ENCODE data around the gene GLO1. TPM values are rescaled to one million over a fixed set of nuclear protein-coding genes. Genes with fewer than 3 reads are reported as not detected.

The GLO1 gene
- polyA plus RNA-seq, 1 donor (not counting 4 experiments of a cell fraction or from before 2014, with no cell fraction given), result 301 TPM

GRCh38 chr6:38725414-38726183, 22.7 kb upstream of the GLO1 start:
- Histone ChIP-seq H3K4me1 (ENCODE audit: control insufficient read depth, extremely low read depth, insufficient read depth, low read length) (no peaks in the 10 kb centered on the region), H3K36me3 (ENCODE audit: control insufficient read depth in 2 of 2, extremely low read depth in 1 of 2, insufficient read depth in 2 of 2, low read length in 2 of 2) (no peaks in the 10 kb centered on the region), H2AFZ (ENCODE audit: control insufficient read depth, low read length) (no peak overlapping the region), H3K4me3 (ENCODE audit: control insufficient read depth in 2 of 3, extremely low read depth in 1 of 3, insufficient read depth in 2 of 3, low read depth in 1 of 3, low read length in 3 of 3) (no peak overlapping the region), H3K4me2 (ENCODE audit: control insufficient read depth, extremely low read depth, insufficient read depth, low read depth, low read length) (no peak overlapping the region), H3K9ac (ENCODE audit: control insufficient read depth, extremely low read depth, insufficient read depth, low read length) (no peak overlapping the region), H3K79me2 (ENCODE audit: control insufficient read depth, insufficient read depth, low read length) (no peaks in the 10 kb centered on the region), H3K9me3 (ENCODE audit: control insufficient read depth, low read depth, low read length) (no peaks in the 10 kb centered on the region), H4K20me1 (ENCODE audit: control insufficient read depth, extremely low read depth, insufficient read depth, low read length) (no peaks in the 10 kb centered on the region), H3K9me1 (ENCODE audit: control insufficient read depth, extremely low read depth, insufficient read depth, low read length) (no peaks in the 10 kb centered on the region), H3K27ac (ENCODE audit: control insufficient read depth, insufficient read depth, low read length) (no peak overlapping the region), H3K27me3 (ENCODE audit: control insufficient read depth, extremely low read depth, insufficient read depth, low read length) (no peaks in the 10 kb centered on the region)
- no peak for TF ChIP-seq CTCF (optimal IDR thresholded peaks at IDR 0.05 in 1 of 3, IDR thresholded peaks at IDR 0.05 in 1 of 3, conservative IDR thresholded peaks at IDR 0.05 in 1 of 3; ENCODE audit: extremely low read depth in 1 of 3, insufficient read depth in 2 of 3, low read length in 3 of 3)
- TF ChIP-seq EZH2 (IDR thresholded peaks at IDR 0.05; ENCODE audit: low read length), result no peak
- FAIRE-seq (no peak), DNase-seq (ENCODE audit: low read depth, low spot score) (no peak)
- dilution Hi-C loops (cut with MboI; ENCODE audit: extremely low pct_ligation_motif_present, low sequenced_read_pairs), result no loop called here

GRCh38 chr6:38724343-38724742, 21.4 kb upstream of the GLO1 start:
- H3K4me1 ChIP-seq (ENCODE audit: control insufficient read depth, extremely low read depth, insufficient read depth, low read length), result no peaks in the 10 kb centered on the region
- H3K4me3 ChIP-seq (ENCODE audit: control insufficient read depth in 2 of 3, extremely low read depth in 1 of 3, insufficient read depth in 2 of 3, low read depth in 1 of 3, low read length in 3 of 3), result no peak overlapping the region
- no peak overlapping the region for H3K4me2 ChIP-seq (ENCODE audit: control insufficient read depth, extremely low read depth, insufficient read depth, low read depth, low read length)
- DNase-seq (ENCODE audit: low read depth, low spot score), result no peak
- no peak overlapping the region for H3K9ac ChIP-seq (ENCODE audit: control insufficient read depth, extremely low read depth, insufficient read depth, low read length)
- H2AFZ ChIP-seq (ENCODE audit: control insufficient read depth, low read length), result no peak overlapping the region
- no peaks in the 10 kb centered on the region for H3K9me3 ChIP-seq (ENCODE audit: control insufficient read depth, low read depth, low read length)
- no peaks in the 10 kb centered on the region for H4K20me1 ChIP-seq (ENCODE audit: control insufficient read depth, extremely low read depth, insufficient read depth, low read length)
- no peaks in the 10 kb centered on the region for H3K36me3 ChIP-seq (ENCODE audit: control insufficient read depth in 2 of 2, extremely low read depth in 1 of 2, insufficient read depth in 2 of 2, low read length in 2 of 2)
- no peaks in the 10 kb centered on the region for H3K9me1 ChIP-seq (ENCODE audit: control insufficient read depth, extremely low read depth, insufficient read depth, low read length)
- H3K27me3 ChIP-seq (ENCODE audit: control insufficient read depth, extremely low read depth, insufficient read depth, low read length), result no peaks in the 10 kb centered on the region
- TF ChIP-seq EZH2 (IDR thresholded peaks at IDR 0.05; ENCODE audit: low read length), result no peak
- no peak for TF ChIP-seq CTCF (optimal IDR thresholded peaks at IDR 0.05 in 1 of 3, IDR thresholded peaks at IDR 0.05 in 1 of 3, conservative IDR thresholded peaks at IDR 0.05 in 1 of 3; ENCODE audit: extremely low read depth in 1 of 3, insufficient read depth in 2 of 3, low read length in 3 of 3)
- no peak overlapping the region for H3K27ac ChIP-seq (ENCODE audit: control insufficient read depth, insufficient read depth, low read length)
- dilution Hi-C loops (cut with MboI; ENCODE audit: extremely low pct_ligation_motif_present, low sequenced_read_pairs), result no loop called here
- no peak for FAIRE-seq
- no peaks in the 10 kb centered on the region for H3K79me2 ChIP-seq (ENCODE audit: control insufficient read depth, insufficient read depth, low read length)
